HEK293T (cell line): ENCODE measurements around the gene MEGF9.

ENCODE experiments used
- BHLHE40 ChIP-seq: fragments of 450-650 bp; IDR thresholded peaks from 2 replicates; pipeline ENCODE4 v1.6.1; 2016; ENCODE audit warnings: mild to moderate bottlenecking, moderate library complexity, borderline replicate concordance
- CTBP1 ChIP-seq: fragments of 450-650 bp; IDR thresholded peaks from 2 replicates; pipeline ENCODE4 v1.6.1; 2016; ENCODE audit warnings: borderline replicate concordance
- ELF4 ChIP-seq: fragments of 450-650 bp; IDR thresholded peaks from 2 replicates; pipeline ENCODE4 v1.6.1; 2017; ENCODE audit warnings: antibody characterized with exemption
- FOXA1 ChIP-seq: fragments of 450-650 bp; IDR thresholded peaks from 2 replicates; pipeline ENCODE4 v1.6.1; 2016; ENCODE audit warnings: mild to moderate bottlenecking
- L3MBTL2 ChIP-seq: fragments of 450-650 bp; conservative IDR thresholded peaks from 2 replicates; pipeline ENCODE4 v1.6.1; 2016; ENCODE audit warnings: mild to moderate bottlenecking
- LEF1 ChIP-seq: fragments of 450-650 bp; IDR thresholded peaks from 2 replicates; pipeline ENCODE4 v1.6.1; 2017; ENCODE audit warnings: mild to moderate bottlenecking, borderline replicate concordance
- NFRKB ChIP-seq: fragments of 450-650 bp; IDR thresholded peaks from 2 replicates; pipeline ENCODE4 v1.6.1; 2016; ENCODE audit warnings: mild to moderate bottlenecking, moderate library complexity
- SP1 ChIP-seq: fragments of 450-650 bp; IDR thresholded peaks from 2 replicates; pipeline ENCODE4 v1.6.1; 2017
- TARDBP ChIP-seq: fragments of 450-650 bp; IDR thresholded peaks from 2 replicates; pipeline ENCODE4 v1.6.1; 2016
- ZNF384 ChIP-seq: fragments of 450-650 bp; IDR thresholded peaks from 2 replicates; pipeline ENCODE4 v1.6.1; 2016

- TF ChIP-seq ZNF384 (no peak), BHLHE40 (no peak), SP1 (no peak), TARDBP (no peak), LEF1 (no peak), ELF4 (no peak), NFRKB (no peak), FOXA1 (no peak), L3MBTL2 (no peak), CTBP1 (no peak)
Observed at GRCh38 chr9:120755044-120755443, 40.8 kb upstream of the MEGF9 start.
